Heart left ventricle (tissue), 13 donors: ENCODE data around the gene ADGRB3.

Experiments used
- POLR2A ChIP-seq, 2 donors: fragments of 450-650 bp; IDR thresholded peaks; one replicate each; pipeline ENCODE4 v1.6.1; 2017; ENCODE audit warnings: antibody characterized with exemption in 2 of 2, mild to moderate bottlenecking in 2 of 2, moderate library complexity in 2 of 2
- TF ChIP-seq, protein P1 (sequence below), 12 donors: fragments of 200-600 bp; sonication (generic) in 4 of 12; IDR thresholded peaks; one replicate each; pipeline versions ENCODE4 v1.5.0 to v1.8.0; 2018 to 2022; ENCODE audit warnings: antibody characterized with exemption in 12 of 12, mild to moderate bottlenecking in 5 of 12
- donor health status: ischemic (EF 13 %, LVEDD 7.1; RV severe dilation, severe dysfunction).
- donor health status: DM: no; HTN: yes; CAD: no.
- donor health status: DM: no; HTN: no; CAD: no.
- donor health status: ischemic (EF 25% LVEDD 6.9; RV normal size, moderate dysfunction).
- donor health status: ischemic (EF 25% LVEDD 5.7; RV mildly dilated, moderate dysfunction).
- donor health status: ischemic (EF 35%, LVEDD 5.7; RV mildly dilated, moderate dysfunction).
- donor health status: nonischemic (EF 11% LVEDD 7.7; RV severe dilation, severe dysfunction).
- donor health status: DM: yes; HTN: yes; CAD: no.
- donor health status: PGD.
- donor health status: ischemic (EF 29% LVEDD 5.4; RV normal size, mild dysfunction).
- donor health status: nonischemic (EF 23%, LVEDD 6.1; RV moderate dilation, normal function).

DNA sequence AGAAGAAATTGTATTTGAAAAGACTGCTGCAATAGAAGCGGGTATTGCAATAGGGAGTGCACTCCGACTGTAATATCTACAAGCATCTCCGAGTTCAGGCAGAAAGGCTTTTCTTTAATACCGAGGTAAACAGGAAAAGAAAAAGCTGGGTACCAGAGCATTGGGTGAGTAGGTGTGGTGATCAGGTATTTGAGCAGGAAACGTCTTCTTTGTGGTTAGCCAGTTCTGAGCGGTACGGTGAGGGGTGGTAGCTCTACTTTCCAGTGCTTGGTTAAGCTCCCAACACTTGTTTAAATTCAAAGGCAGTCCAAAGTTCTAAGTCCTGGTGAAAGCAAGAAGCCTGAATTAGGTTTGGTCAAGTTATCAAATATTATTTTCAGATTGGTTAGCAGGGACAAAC, 757.7 kb downstream of the ADGRB3 start:
- TF ChIP-seq POLR2A (IDR thresholded peaks at IDR 0.05), result no peak
- TF ChIP-seq, protein P1, sequence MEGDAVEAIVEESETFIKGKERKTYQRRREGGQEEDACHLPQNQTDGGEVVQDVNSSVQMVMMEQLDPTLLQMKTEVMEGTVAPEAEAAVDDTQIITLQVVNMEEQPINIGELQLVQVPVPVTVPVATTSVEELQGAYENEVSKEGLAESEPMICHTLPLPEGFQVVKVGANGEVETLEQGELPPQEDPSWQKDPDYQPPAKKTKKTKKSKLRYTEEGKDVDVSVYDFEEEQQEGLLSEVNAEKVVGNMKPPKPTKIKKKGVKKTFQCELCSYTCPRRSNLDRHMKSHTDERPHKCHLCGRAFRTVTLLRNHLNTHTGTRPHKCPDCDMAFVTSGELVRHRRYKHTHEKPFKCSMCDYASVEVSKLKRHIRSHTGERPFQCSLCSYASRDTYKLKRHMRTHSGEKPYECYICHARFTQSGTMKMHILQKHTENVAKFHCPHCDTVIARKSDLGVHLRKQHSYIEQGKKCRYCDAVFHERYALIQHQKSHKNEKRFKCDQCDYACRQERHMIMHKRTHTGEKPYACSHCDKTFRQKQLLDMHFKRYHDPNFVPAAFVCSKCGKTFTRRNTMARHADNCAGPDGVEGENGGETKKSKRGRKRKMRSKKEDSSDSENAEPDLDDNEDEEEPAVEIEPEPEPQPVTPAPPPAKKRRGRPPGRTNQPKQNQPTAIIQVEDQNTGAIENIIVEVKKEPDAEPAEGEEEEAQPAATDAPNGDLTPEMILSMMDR (IDR thresholded peaks at IDR 0.05), result no peak
